Stimulated activated CD8-positive, alpha-beta memory T cell treated with anti-CD3 and anti-CD28 coated beads, Interleukin-4, amount 100 ng/mL, for 4 hours (primary cell): ENCODE results near the gene SYT15.
"Not testable (repeated sequence)": the region's sequence is repeated elsewhere in the genome, so short reads cannot be mapped to it uniquely, and the experiment has no call there.

Source experiments
- DNase-seq, 2 donors: peaks; one replicate each; pipeline ENCODE4 v3.0.0-alpha.2; 2020; ENCODE audit warnings: low read depth in 2 of 2, low spot score in 1 of 2

Gene SYT15

GRCh38 chr10:46588221-46588620, 9.3 kb downstream of the SYT15 start:
- not testable (repeated sequence) for DNase-seq

- DNase-seq = not testable (repeated sequence)
These were observed 10.7 kb downstream of the SYT15 start for GRCh38 chr10:46589589-46589988.

GRCh38 chr10:46591053-46591452, 12.1 kb downstream of the SYT15 start:
- not testable (repeated sequence) for DNase-seq

- DNase-seq = not testable (repeated sequence)
These were observed 14.4 kb downstream of the SYT15 start for GRCh38 chr10:46593307-46593706.

- DNase-seq = not testable (repeated sequence)
These were observed 15.6 kb downstream of the SYT15 start for GRCh38 chr10:46594453-46595063.

GRCh38 chr10:46596570-46596969, 17.6 kb downstream of the SYT15 start:
- not testable (repeated sequence) for DNase-seq

GRCh38 chr10:46597616-46598246, 18.8 kb downstream of the SYT15 start:
- not testable (repeated sequence) for DNase-seq

GRCh38 chr10:46600516-46600915, 21.6 kb downstream of the SYT15 start:
- not testable (repeated sequence) for DNase-seq

GRCh38 chr10:46615540-46615939, 36.6 kb downstream of the SYT15 start:
- not testable (repeated sequence) for DNase-seq

- DNase-seq = not testable (repeated sequence)
These were observed 37.3 kb downstream of the SYT15 start for GRCh38 chr10:46616227-46616626.

GRCh38 chr10:46617134-46617533, 38.2 kb downstream of the SYT15 start:
- not testable (repeated sequence) for DNase-seq

GRCh38 chr10:46617913-46618312, 39.0 kb downstream of the SYT15 start:
- DNase-seq = not testable (repeated sequence)

- not testable (repeated sequence) for DNase-seq
These were observed 45.1 kb downstream of the SYT15 start for GRCh38 chr10:46623899-46624654.

GRCh38 chr10:46629805-46630204, 50.9 kb downstream of the SYT15 start:
- not testable (repeated sequence) for DNase-seq

GRCh38 chr10:46630816-46631215, 51.9 kb downstream of the SYT15 start:
- not testable (repeated sequence) for DNase-seq

- not testable (repeated sequence) for DNase-seq
These were observed 52.8 kb downstream of the SYT15 start for GRCh38 chr10:46631683-46632082.

GRCh38 chr10:46634698-46635097, 55.8 kb downstream of the SYT15 start:
- DNase-seq = not testable (repeated sequence)

GRCh38 chr10:46635364-46635959, 56.5 kb downstream of the SYT15 start:
- not testable (repeated sequence) for DNase-seq

GRCh38 chr10:46640005-46640404, 61.1 kb downstream of the SYT15 start:
- not testable (repeated sequence) for DNase-seq
